H9 (cell line): ENCODE data around the gene INSRR. TPM values are rescaled to one million over a fixed set of nuclear protein-coding genes. Genes with fewer than 3 reads are reported as not detected.

Experiments
- DNase-seq: peaks from one replicate; pipeline ENCODE4 v3.0.0-alpha.2; 2017
- H2AFZ ChIP-seq: one replicate; pipeline ENCODE4 v1.6.1; 2013; ENCODE audit warnings: mild to moderate bottlenecking, low read length, control low read depth, moderate library complexity
- H2AK5ac ChIP-seq: 2 replicates; pipeline ENCODE4 v1.6.1; 2013; ENCODE audit warnings: low read length, control low read depth, mixed read lengths; ENCODE audit not compliant: insufficient read length
- H2BK120ac ChIP-seq: one replicate; pipeline ENCODE4 v1.6.1; 2013; ENCODE audit warnings: low read depth, mild to moderate bottlenecking, low read length, control low read depth, inconsistent platforms; ENCODE audit not compliant: poor library complexity, severe bottlenecking
- H2BK12ac ChIP-seq: 2 replicates; pipeline ENCODE4 v1.6.1; 2013; ENCODE audit warnings: low read length, control low read depth, mixed read lengths, low read depth; ENCODE audit not compliant: insufficient read length
- H2BK15ac ChIP-seq: 2 replicates; pipeline ENCODE4 v1.6.1; 2013; ENCODE audit warnings: low read depth, low read length, control low read depth
- H2BK20ac ChIP-seq: one replicate; pipeline ENCODE4 v1.6.1; 2013; ENCODE audit warnings: low read depth, mild to moderate bottlenecking, low read length, control low read depth, inconsistent platforms; ENCODE audit not compliant: poor library complexity, severe bottlenecking
- H2BK5ac ChIP-seq: 2 replicates; pipeline ENCODE4 v1.6.1; 2013; ENCODE audit warnings: low read length, control low read depth, mixed read lengths; ENCODE audit not compliant: insufficient read length
- H3K14ac ChIP-seq: 2 replicates; pipeline ENCODE4 v1.6.1; 2013; ENCODE audit warnings: low read length, control low read depth; ENCODE audit not compliant: insufficient read depth
- H3K18ac ChIP-seq: 2 replicates; pipeline ENCODE4 v1.6.1; 2013; ENCODE audit warnings: low read depth, mild to moderate bottlenecking, mixed read lengths, low read length, control low read depth; ENCODE audit not compliant: insufficient read length
- H3K23ac ChIP-seq: 2 replicates; pipeline ENCODE4 v1.6.1; 2013; ENCODE audit warnings: low read length, control low read depth, mixed read lengths, low read depth; ENCODE audit not compliant: insufficient read length
- H3K23me2 ChIP-seq: 2 replicates; pipeline ENCODE4 v1.6.1; 2013; ENCODE audit warnings: low read depth, mild to moderate bottlenecking, mixed read lengths, low read length, control low read depth; ENCODE audit not compliant: insufficient read length, poor library complexity, severe bottlenecking
- H3K27ac ChIP-seq: 2 replicates; pipeline ENCODE4 v1.5.1; 2013; ENCODE audit warnings: low read length, control low read depth, mixed read lengths, low read depth; ENCODE audit not compliant: insufficient read length
- H3K27me3 ChIP-seq: 2 replicates; pipeline ENCODE4 v1.6.1; 2013; ENCODE audit warnings: low read length, control low read depth, inconsistent platforms; ENCODE audit not compliant: insufficient read depth
- H3K4ac ChIP-seq: 2 replicates; pipeline ENCODE4 v1.6.1; 2013; ENCODE audit warnings: low read depth, mild to moderate bottlenecking, control low read depth, inconsistent platforms, low read length, moderate library complexity
- H3K4me1 ChIP-seq: 2 replicates; pipeline ENCODE4 v1.6.1; 2013; ENCODE audit warnings: low read length, control low read depth, inconsistent platforms; ENCODE audit not compliant: insufficient read depth
- H3K4me2 ChIP-seq: 2 replicates; pipeline ENCODE4 v1.6.1; 2013; ENCODE audit warnings: low read length, control low read depth, mixed read lengths; ENCODE audit not compliant: insufficient read length, insufficient read depth
- H3K56ac ChIP-seq: 2 replicates; pipeline ENCODE4 v1.6.1; 2013; ENCODE audit warnings: low read depth, mild to moderate bottlenecking, mixed read lengths, low read length, control low read depth; ENCODE audit not compliant: insufficient read length
- H3K79me1 ChIP-seq: 2 replicates; pipeline ENCODE4 v1.6.1; 2013; ENCODE audit warnings: low read depth, mild to moderate bottlenecking, moderate library complexity, low read length, control low read depth, inconsistent platforms; ENCODE audit not compliant: insufficient read depth, poor library complexity, severe bottlenecking
- H3K79me2 ChIP-seq: 2 replicates; pipeline ENCODE4 v1.6.1; 2013; ENCODE audit warnings: low read length, control low read depth, inconsistent platforms; ENCODE audit not compliant: insufficient read depth
- H3K9ac ChIP-seq: 2 replicates; pipeline ENCODE4 v1.6.1; 2013; ENCODE audit warnings: low read length, control low read depth, mixed read lengths; ENCODE audit not compliant: insufficient read length; ENCODE audit errors: extremely low read depth
- H3K9me3 ChIP-seq: one replicate; pipeline ENCODE4 v1.6.1; 2013; ENCODE audit warnings: low read depth, low read length, inconsistent platforms; ENCODE audit not compliant: control insufficient read depth
- H3T11ph ChIP-seq: one replicate; pipeline ENCODE4 v1.6.1; 2013; ENCODE audit warnings: mild to moderate bottlenecking, low read length, control low read depth, inconsistent platforms
- H4K20me1 ChIP-seq: one replicate; pipeline ENCODE4 v1.6.1; 2013; ENCODE audit not compliant: control insufficient read depth, insufficient read length, insufficient read depth
- H4K5ac ChIP-seq: 2 replicates; pipeline ENCODE4 v1.6.1; 2013; ENCODE audit warnings: low read depth, mild to moderate bottlenecking, mixed read lengths, low read length, control low read depth; ENCODE audit not compliant: insufficient read length
- H4K8ac ChIP-seq: replicated peaks from 2 replicates; pipeline ENCODE4 v1.6.1; 2013; ENCODE audit warnings: low read length, control low read depth, mixed read lengths, low read depth; ENCODE audit not compliant: insufficient read length
- H4K91ac ChIP-seq: 2 replicates; pipeline ENCODE4 v1.6.1; 2013; ENCODE audit warnings: low read depth, mild to moderate bottlenecking, moderate library complexity, mixed read lengths, low read length, control low read depth; ENCODE audit not compliant: insufficient read length
- H3K27ac Mint-ChIP-seq, 3 experiments: 2 replicates in 2 of 3; 3 replicates in 1 of 3; pipeline ENCODE4 v1.8.0; 2020 to 2021; ENCODE audit warnings: mixed read lengths in 3 of 3, mild to moderate bottlenecking in 1 of 3, moderate library complexity in 1 of 3
- H3K27me3 Mint-ChIP-seq: 2 replicates; pipeline ENCODE4 v1.8.0; 2021; ENCODE audit warnings: low read depth, mild to moderate bottlenecking, moderate library complexity, mixed read lengths
- H3K36me3 Mint-ChIP-seq, 3 experiments: 2 replicates in 2 of 3; 3 replicates in 1 of 3; pipeline ENCODE4 v1.8.0; 2020 to 2021; ENCODE audit warnings: low read depth in 3 of 3, mixed read lengths in 3 of 3; ENCODE audit not compliant: insufficient read depth in 1 of 3
- H3K4me1 Mint-ChIP-seq, 2 experiments: 2 replicates each; pipeline ENCODE4 v1.8.0; 2020; ENCODE audit warnings: mixed read lengths in 2 of 2
- H3K4me3 Mint-ChIP-seq, 2 experiments: 2 replicates in 1 of 2; 3 replicates in 1 of 2; pipeline ENCODE4 v1.8.0; 2020 to 2021; ENCODE audit warnings: mild to moderate bottlenecking in 2 of 2, mixed read lengths in 2 of 2, moderate library complexity in 1 of 2
- H3K9me3 Mint-ChIP-seq, 2 experiments: 2 replicates in 1 of 2; 3 replicates in 1 of 2; pipeline ENCODE4 v1.8.0; 2020; ENCODE audit warnings: mild to moderate bottlenecking in 2 of 2, mixed read lengths in 2 of 2, moderate library complexity in 1 of 2
- WGBS: extraction: QIAGEN DNeasy Blood & Tissue Kit; methylation state at CpG from one replicate; pipeline ENCODE4 v1.1.7; 2013; ENCODE audit warnings: missing lambda C conversion rate, low lambda C conversion rate, mixed read lengths; ENCODE audit not compliant: insufficient read length; ENCODE audit errors: extremely low coverage; 5-methylcytosine and 5-hydroxymethylcytosine counted together
- total RNA-seq: library from RNA; stranded (reverse); gene quantifications from 2 replicates; pipeline ENCODE4 v1.2.1, GENCODE V29; 2021
- TF ChIP-seq, protein P1 (sequence below): fragments of 200-600 bp; sonication (generic); conservative IDR thresholded peaks from 3 replicates; pipeline ENCODE4 v1.8.0; 2021; ENCODE audit warnings: antibody characterized with exemption, mild to moderate bottlenecking

Gene INSRR
- total RNA-seq, 1 experiment from 2014 or later: not detected

DNA sequence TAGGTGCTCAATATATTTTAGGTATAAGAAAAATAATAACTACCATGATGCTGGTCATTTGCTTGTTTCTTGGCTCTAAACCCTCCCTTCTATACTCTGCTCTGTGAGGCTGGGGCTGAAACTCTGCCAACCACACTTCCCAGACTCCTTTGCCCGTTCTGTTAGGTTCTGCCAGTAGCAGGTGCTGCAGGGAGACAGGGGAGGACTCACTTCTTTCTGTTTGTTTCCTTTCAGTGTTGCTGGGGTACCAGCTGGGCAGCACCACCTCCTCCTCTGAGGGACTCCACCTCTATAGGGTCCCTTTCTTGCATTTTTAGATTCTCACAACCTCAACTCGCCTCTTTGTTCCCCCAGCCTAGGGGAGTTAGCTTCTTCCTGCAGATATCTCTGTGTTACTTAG, 25.3 kb downstream of the INSRR start:
- Histone ChIP-seq H3K27me3 (peaks cover 3% of the 10 kb centered on the region; the same call in 1 of the 2 replicates), H3K23me2 (no peaks in the 10 kb centered on the region), H2BK20ac (no peak overlapping the region), H3K14ac (no peak overlapping the region), H2BK15ac (no peak overlapping the region), H3K56ac (no peak overlapping the region), H2BK12ac (no peak overlapping the region), H3K79me2 (no peaks in the 10 kb centered on the region), H4K91ac (no peak overlapping the region), H4K20me1 (no peaks in the 10 kb centered on the region), H2AK5ac (no peak overlapping the region), H3K9me3 (no peaks in the 10 kb centered on the region), H2BK5ac (no peak overlapping the region), H3T11ph (no peak overlapping the region), H3K27ac (no peak overlapping the region), H3K4me1 (no peaks in the 10 kb centered on the region), H3K18ac (no peak overlapping the region), H3K4ac (no peak overlapping the region), H3K79me1 (no peaks in the 10 kb centered on the region), H4K5ac (no peak overlapping the region), H3K4me2 (no peak overlapping the region), H3K23ac (no peak overlapping the region), H2AFZ (no peak overlapping the region), H3K9ac (no peak overlapping the region), H4K8ac (no peak overlapping the region), H2BK120ac (no peak overlapping the region)
- WGBS: no CpG with 5 or more reads among the region's 2 CpGs
- Mint-ChIP-seq H3K36me3 (no peaks in the 10 kb centered on the region), H3K4me3 (no peak overlapping the region), H3K27me3 (peaks cover 80% of the 10 kb centered on the region), H3K4me1 (no peaks in the 10 kb centered on the region; a peak in 2 of 4 replicates), H3K9me3 (no peaks in the 10 kb centered on the region), H3K27ac (no peak overlapping the region)
- TF ChIP-seq, protein P1, sequence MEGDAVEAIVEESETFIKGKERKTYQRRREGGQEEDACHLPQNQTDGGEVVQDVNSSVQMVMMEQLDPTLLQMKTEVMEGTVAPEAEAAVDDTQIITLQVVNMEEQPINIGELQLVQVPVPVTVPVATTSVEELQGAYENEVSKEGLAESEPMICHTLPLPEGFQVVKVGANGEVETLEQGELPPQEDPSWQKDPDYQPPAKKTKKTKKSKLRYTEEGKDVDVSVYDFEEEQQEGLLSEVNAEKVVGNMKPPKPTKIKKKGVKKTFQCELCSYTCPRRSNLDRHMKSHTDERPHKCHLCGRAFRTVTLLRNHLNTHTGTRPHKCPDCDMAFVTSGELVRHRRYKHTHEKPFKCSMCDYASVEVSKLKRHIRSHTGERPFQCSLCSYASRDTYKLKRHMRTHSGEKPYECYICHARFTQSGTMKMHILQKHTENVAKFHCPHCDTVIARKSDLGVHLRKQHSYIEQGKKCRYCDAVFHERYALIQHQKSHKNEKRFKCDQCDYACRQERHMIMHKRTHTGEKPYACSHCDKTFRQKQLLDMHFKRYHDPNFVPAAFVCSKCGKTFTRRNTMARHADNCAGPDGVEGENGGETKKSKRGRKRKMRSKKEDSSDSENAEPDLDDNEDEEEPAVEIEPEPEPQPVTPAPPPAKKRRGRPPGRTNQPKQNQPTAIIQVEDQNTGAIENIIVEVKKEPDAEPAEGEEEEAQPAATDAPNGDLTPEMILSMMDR: no peak
- no peak for DNase-seq
